Suprapubic skin (tissue), 4 donors: ENCODE data around the gene KMT2B. TPM values are rescaled to one million over a fixed set of nuclear protein-coding genes. Genes with fewer than 3 reads are reported as not detected.

Experiments
- DNase-seq, 2 donors: peaks; one replicate each; pipeline ENCODE4 v3.0.0-alpha.2; 2019; ENCODE audit warnings: low spot score in 2 of 2
- H3K27ac ChIP-seq: fragments of 200-600 bp; sonication (generic); one replicate; pipeline ENCODE4 v1.5.1; 2019
- H3K27me3 ChIP-seq: fragments of 200-600 bp; sonication (generic); one replicate; pipeline ENCODE4 v1.5.1; 2019
- H3K36me3 ChIP-seq: fragments of 200-600 bp; sonication (generic); one replicate; pipeline ENCODE4 v1.5.1; 2019
- H3K4me1 ChIP-seq: fragments of 200-600 bp; sonication (generic); one replicate; pipeline ENCODE4 v1.5.1; 2019
- H3K4me3 ChIP-seq: fragments of 200-600 bp; sonication (generic); one replicate; pipeline ENCODE4 v1.5.1; 2019; ENCODE audit warnings: mild to moderate bottlenecking
- H3K9me3 ChIP-seq: fragments of 200-600 bp; sonication (generic); one replicate; pipeline ENCODE4 v1.5.1; 2019
- CTCF ChIP-seq, 2 donors: fragments of 200-600 bp in 1 of 2; fragments of 450-650 bp in 1 of 2; sonication (generic) in 1 of 2; IDR thresholded peaks; one replicate each; pipeline ENCODE4 v1.5.1; 2016 to 2019; ENCODE audit warnings: antibody characterized with exemption in 2 of 2, mild to moderate bottlenecking in 1 of 2, moderate library complexity in 1 of 2
- EP300 ChIP-seq: sonication (generic); formaldehyde crosslinking; IDR thresholded peaks from one replicate; pipeline ENCODE4 v1.6.1; 2017; ENCODE audit warnings: antibody characterized with exemption
- POLR2A ChIP-seq, 2 donors: fragments of 450-650 bp; IDR thresholded peaks; one replicate each; pipeline ENCODE4 v1.6.1; 2017; ENCODE audit warnings: antibody characterized with exemption in 2 of 2, mild to moderate bottlenecking in 2 of 2, moderate library complexity in 2 of 2
- POLR2AphosphoS5 ChIP-seq, 3 donors: sonication (generic); formaldehyde crosslinking; IDR thresholded peaks; one replicate each; pipeline ENCODE4 v1.6.1; 2017; ENCODE audit warnings: antibody characterized with exemption in 3 of 3
- WGBS: methylation state at CpG from one replicate; pipeline ENCODE4 v1.1.5; 2018; 5-methylcytosine and 5-hydroxymethylcytosine counted together
- total RNA-seq, 4 donors: library from RNA; depleted of rRNA; stranded (reverse); fragments of >200 nt; gene quantifications; one replicate each; pipeline ENCODE4 v1.1.0, GENCODE V29; 2016

The KMT2B gene
- total RNA-seq, 4 donors from 2014 or later = 31.2 to 66.8 (median 45.2) TPM

GRCh38 chr19:35710784-35711723 lies 6.7 kb upstream of the KMT2B start:
- Histone ChIP-seq H3K9me3 (no peaks in the 10 kb centered on the region), H3K36me3 (no peaks in the 10 kb centered on the region), H3K4me1 (peaks cover 10% of the 10 kb centered on the region), H3K27ac (no peak overlapping the region), H3K27me3 (no peaks in the 10 kb centered on the region), H3K4me3 (no peak overlapping the region)
- 48% methylated on average over 13 of the region's 13 CpGs for WGBS
- TF ChIP-seq POLR2AphosphoS5 (IDR thresholded peaks at IDR 0.05) (no peak), CTCF (IDR thresholded peaks at IDR 0.05) (no peak), POLR2A (IDR thresholded peaks at IDR 0.05) (no peak), EP300 (no peak)
- DNase-seq = no peak

- no peak for TF ChIP-seq POLR2AphosphoS5 (IDR thresholded peaks at IDR 0.05)
- no peak for TF ChIP-seq POLR2A (IDR thresholded peaks at IDR 0.05)
- no peak for TF ChIP-seq CTCF (IDR thresholded peaks at IDR 0.05)
- no peak for TF ChIP-seq EP300
- no peaks in the 10 kb centered on the region for H3K9me3 ChIP-seq
- DNase-seq = no peak
- no peaks in the 10 kb centered on the region for H3K36me3 ChIP-seq
- 73% methylated on average over 11 of the region's 11 CpGs for WGBS
- no peak overlapping the region for H3K27ac ChIP-seq
- peaks cover 17% of the 10 kb centered on the region for H3K4me1 ChIP-seq
- no peaks in the 10 kb centered on the region for H3K27me3 ChIP-seq
- H3K4me3 ChIP-seq = no peak overlapping the region
Measured at GRCh38 chr19:35712567-35713505, 5.0 kb upstream of the KMT2B start.

GRCh38 chr19:35713506-35713850 lies 4.3 kb upstream of the KMT2B start:
- no peak for DNase-seq
- peaks cover 18% of the 10 kb centered on the region for H3K4me1 ChIP-seq

GRCh38 chr19:35713904-35714495 lies 3.8 kb upstream of the KMT2B start:
- Histone ChIP-seq H3K4me1 (peaks cover 24% of the 10 kb centered on the region), H3K27ac (no peak overlapping the region), H3K36me3 (no peaks in the 10 kb centered on the region), H3K4me3 (no peak overlapping the region), H3K27me3 (no peaks in the 10 kb centered on the region), H3K9me3 (no peaks in the 10 kb centered on the region)
- 83% methylated on average over 12 of the region's 12 CpGs for WGBS
- TF ChIP-seq POLR2AphosphoS5 (IDR thresholded peaks at IDR 0.05) = no peak
- TF ChIP-seq EP300 = no peak
- TF ChIP-seq POLR2A (IDR thresholded peaks at IDR 0.05) = no peak
- no peak for TF ChIP-seq CTCF (IDR thresholded peaks at IDR 0.05)
- DNase-seq = no peak

More at GRCh38 chr19:35713506-35713850, 4.3 kb upstream of the KMT2B start:
- no peak for TF ChIP-seq POLR2A (IDR thresholded peaks at IDR 0.05)
- TF ChIP-seq EP300 = no peak
- TF ChIP-seq POLR2AphosphoS5 (IDR thresholded peaks at IDR 0.05) = no peak
- no peak for TF ChIP-seq CTCF (IDR thresholded peaks at IDR 0.05)
- H3K36me3 ChIP-seq = no peaks in the 10 kb centered on the region
- no peak overlapping the region for H3K27ac ChIP-seq
- H3K27me3 ChIP-seq = no peaks in the 10 kb centered on the region
- H3K9me3 ChIP-seq = no peaks in the 10 kb centered on the region
- 72% methylated on average over 2 of the region's 2 CpGs for WGBS
- H3K4me3 ChIP-seq = no peak overlapping the region
